Activated T-cell treated with anti-CD3 and anti-CD28 coated beads for 1 hour (primary cell): Measurements from ENCODE around the gene NCOA7.
"Not testable (repeated sequence)": the region's sequence is repeated elsewhere in the genome, so short reads cannot be mapped to it uniquely, and the experiment has no call there.

ENCODE experiments used
- DNase-seq: peaks from one replicate; pipeline ENCODE4 v3.0.0-alpha.2; 2020; ENCODE audit warnings: low read depth

The NCOA7 gene

DNA sequence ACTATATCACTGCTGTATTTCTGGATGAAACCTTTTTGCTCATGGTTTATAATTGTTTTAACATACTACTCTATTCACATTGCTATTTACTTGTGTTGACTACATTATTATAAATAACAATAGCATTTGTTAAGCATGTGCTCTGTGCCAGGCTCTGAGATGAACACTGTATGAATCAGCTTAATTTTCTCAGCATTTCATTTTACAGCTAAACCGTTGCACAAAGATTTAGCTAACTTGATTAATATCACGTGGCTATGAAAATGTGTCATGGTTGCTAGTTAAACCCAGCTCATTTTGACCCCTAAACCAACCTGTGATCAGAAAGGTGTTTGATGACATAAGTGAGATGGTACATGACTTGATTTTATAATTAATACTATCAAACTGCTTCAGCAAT, 77.5 kb downstream of the NCOA7 start:
- DNase-seq = no peak

DNA sequence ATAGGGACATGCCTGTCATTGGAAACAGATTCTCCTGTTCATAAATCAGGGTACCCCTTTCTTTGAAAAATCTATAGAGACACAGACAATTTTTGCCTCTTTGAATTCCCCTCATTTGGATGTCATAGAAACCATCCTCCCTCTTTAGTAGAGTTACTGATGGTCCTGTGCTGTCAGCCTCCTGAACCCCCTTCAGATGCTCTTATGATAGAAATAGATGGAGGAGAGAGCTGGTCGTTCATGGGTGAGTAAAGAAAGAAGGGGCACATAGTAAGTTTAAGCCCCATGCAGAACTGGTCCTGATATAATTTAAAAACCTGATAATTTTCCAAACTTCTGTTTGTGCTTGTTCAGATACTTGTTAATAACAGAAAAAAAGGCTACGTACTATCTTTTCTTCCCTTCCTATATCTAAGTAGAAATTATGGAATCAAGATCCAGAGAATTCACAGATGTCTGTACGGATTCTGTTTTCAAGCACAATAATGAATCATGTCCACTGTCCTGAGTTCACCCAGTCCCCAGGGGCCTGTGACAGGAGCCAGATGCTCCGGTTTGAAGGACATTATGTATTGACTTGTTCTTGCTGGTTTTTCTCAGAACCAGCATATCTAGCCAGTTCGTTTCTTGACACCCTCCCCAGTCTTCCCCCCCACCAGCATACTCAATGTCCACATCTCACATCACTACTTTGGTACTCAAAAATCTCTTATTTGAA, 78.1 kb downstream of the NCOA7 start:
- no peak for DNase-seq

DNA sequence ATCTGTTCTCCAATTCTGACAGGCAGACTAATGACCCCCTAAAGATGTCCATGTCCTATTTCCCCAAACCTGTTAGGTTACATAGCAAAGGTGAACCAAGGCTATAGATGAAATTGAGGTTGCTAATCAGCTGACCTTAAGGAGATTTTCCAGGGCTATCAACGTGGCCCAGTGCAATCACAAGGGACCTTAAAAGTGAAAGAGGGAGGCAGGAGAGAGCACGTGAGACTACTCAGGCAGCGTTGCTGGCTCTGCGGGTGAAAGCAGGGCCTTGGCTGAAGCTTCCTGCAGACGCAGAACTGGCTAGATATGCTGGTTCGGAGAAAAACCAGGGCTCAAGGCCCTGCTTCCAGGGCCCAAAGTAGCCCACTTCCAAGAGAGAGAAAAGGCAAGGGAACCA, 78.7 kb downstream of the NCOA7 start:
- DNase-seq = no peak

DNA sequence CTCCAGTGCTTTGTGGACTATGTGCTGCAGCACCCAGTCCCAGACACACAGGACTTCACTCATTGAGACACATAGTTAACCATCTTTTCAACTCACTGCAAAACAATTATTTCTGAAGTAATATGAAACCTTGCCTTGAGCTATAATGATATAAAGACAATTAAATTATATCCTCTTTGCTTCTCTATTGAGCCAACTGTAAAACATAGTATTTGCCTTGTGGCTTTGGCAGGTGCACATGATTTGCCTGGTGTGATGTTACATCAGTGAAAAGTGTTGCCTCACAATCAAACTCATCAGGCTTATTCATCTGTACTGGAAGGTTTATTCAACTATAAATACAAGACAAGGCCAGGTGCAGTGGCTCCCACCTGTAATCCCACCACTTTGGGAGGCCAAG, 80.6 kb downstream of the NCOA7 start:
- no peak for DNase-seq

DNA sequence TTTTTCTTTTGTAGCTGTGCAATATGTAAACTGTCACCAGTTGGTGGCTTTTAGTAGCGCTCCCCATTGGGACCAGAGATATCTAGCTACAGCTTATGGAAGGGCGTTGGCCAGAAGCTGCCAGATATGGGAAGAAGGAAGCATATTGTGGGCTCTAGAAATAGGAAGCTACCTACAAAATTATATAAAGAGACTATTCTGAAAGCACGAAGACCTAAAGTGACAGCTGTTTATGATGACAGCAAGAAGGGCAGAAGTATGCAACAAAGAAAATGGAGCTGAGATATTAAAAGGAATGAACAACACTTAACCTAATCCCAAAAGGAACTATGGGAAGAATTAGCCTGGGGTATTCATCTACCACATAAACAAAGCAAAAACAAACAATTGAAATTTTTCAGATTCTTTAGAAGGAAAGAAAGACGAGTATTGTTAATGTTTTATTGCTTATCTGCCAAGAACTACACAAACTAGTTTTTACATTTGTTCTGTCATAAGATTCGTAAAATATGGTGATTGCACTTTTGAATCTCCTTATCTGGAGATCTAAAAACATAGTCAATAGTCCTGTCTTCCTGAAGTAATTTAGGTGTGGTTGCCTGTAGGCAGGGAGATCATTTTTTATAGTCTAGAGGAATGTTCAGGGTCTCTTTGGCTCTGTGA, 81.6 kb downstream of the NCOA7 start:
- no peak for DNase-seq

DNA sequence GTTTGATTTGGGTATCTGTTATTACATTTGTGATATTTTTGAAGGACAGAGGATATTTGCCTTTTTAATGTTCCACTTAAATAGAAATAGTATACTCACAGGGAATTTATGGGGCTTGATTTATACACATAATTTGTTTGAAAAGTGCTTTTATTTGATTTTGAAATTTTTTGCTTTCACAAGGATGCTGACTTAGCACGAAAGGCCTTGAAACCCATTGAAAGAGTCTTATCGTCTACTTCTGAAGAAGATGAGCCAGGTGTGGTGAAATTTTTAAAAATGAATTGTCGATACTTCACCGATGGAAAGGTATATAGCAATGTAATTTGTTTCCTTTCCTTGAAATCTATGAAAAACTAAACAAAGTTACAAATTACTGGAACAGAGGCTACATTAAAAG, 91.5 kb downstream of the NCOA7 start:
- DNase-seq = no peak

DNA sequence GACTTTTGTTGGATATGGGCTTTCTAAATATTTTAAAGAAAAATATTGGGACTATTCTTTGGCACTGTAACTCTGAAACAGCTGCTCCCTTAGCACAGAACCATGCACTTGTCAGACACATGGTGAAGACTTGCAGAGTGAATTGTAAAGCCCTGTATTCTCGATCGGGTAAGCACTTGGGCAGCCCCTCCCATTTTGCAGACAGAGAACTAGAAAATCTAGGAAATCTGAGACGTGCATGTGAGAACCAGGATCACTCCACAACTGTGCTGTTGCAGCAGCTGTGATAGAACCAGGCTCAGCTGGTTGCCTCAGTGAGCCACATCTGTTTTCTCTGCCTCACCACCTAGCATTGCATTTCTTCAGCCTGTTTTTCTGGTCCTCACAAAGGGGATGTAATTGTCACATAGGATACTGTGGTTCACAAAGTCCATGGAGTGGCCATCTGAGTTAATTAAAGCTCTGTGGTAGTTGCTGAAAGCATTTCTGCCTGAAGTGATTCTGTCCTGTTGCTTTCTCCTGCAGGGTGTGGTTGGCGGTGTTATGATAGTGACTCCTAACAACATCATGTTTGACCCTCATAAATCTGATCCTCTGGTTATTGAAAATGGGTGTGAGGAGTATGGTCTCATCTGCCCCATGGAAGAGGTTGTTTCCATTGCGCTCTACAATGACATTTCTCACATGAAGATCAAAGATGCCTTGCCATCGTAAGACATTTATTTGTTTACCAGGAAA, 94.0 kb downstream of the NCOA7 start:
- DNase-seq = no peak

DNA sequence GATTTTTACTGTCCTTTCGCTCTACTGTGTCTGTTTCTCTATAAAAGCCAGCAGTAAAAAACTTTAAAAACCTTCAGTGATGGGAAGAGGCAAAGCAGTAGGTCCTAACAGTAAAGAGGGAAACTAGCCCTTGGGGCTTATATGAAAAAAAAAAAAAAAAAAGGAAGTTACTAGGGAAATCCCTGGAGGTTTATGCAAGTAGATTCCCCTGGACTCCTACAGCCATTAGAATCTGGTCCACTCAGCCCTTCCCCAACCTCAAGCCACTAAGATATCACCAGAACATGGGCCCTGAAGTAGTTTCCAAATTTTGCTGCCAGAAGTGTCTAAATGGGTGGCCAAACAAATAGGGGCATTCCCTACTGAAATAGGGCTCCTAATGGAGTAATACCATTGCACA, 95.3 kb downstream of the NCOA7 start:
- no peak for DNase-seq

DNA sequence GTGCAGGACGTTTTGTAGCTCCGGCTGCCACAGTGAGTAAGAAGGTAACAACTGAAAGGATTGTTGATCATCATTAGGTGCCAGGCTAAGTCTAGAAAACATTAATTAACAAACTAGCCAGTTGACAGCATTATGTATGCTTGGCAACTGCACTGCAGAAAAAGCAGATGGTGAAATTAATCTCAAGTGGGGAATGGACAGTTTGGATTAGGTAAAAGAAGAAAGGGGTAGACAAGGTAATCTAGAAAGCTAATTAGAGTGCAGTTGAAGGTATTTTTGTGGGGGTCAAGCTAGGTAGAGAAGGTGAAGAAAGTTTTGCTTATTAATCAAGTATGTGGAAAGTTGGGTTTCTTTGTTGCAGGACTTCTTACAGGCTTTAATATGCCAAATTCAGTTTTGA, 96.2 kb downstream of the NCOA7 start:
- DNase-seq = no peak

DNA sequence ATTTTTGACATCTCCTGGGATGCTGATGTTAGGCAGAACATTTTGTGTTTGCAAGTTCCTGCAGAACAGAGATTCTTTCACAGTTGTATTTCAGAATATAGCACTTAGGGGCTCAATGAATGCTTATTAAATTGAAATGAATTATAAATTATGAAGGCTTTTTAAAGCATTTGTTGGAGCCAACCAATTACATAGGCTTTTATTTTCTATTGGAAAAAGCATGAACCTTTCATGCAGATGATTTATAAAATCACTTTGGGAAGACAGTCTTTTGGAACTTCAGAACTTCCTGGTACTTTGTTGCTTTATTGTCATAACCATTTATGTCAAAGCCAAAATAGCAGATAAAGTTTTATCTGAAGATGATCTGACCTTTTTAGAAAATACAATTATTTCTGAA, 96.6 kb downstream of the NCOA7 start:
- no peak for DNase-seq

DNA sequence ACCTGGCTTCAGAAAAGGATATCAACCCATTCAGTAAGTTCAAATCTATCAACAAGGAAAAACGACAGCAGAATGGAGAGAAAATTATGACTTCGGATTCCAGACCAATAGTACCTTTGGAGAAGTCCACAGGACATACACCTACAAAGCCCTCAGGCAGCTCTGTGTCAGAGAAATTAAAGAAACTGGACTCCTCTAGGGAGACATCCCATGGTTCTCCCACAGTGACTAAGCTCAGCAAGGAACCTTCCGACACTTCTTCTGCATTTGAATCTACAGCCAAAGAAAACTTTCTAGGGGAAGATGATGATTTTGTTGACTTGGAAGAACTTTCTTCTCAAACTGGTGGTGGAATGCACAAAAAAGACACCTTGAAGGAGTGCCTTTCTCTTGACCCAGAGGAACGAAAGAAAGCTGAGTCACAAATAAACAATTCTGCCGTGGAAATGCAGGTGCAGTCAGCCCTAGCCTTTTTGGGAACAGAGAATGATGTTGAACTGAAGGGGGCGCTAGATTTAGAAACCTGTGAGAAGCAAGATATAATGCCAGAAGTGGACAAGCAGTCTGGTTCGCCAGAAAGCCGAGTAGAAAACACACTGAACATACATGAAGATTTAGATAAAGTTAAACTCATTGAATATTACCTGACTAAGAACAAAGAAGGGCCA, 98.4 kb downstream of the NCOA7 start:
- DNase-seq = no peak

DNA sequence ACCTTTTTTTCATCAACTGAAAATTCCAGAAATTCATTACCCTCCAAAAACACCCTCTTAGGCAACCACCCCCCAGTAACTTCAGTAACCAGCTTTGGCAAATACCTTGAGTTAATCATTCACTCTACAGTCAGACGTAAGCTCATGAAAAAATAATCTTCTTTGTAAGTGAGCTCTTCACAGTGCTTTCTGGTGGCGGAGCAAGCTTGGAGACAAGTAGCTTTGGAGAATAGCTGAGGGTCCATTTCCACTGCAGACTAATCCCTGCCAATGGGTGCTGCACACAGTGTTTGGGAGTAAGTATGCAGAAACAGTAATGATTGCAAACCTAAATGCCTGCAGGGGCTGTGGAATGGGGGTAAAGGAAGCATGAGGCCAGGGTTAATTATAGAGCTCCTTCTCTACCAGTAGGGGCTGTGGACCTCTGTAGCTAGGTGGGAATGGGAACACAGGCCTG, 109.0 kb downstream of the NCOA7 start:
- no peak for DNase-seq

DNA sequence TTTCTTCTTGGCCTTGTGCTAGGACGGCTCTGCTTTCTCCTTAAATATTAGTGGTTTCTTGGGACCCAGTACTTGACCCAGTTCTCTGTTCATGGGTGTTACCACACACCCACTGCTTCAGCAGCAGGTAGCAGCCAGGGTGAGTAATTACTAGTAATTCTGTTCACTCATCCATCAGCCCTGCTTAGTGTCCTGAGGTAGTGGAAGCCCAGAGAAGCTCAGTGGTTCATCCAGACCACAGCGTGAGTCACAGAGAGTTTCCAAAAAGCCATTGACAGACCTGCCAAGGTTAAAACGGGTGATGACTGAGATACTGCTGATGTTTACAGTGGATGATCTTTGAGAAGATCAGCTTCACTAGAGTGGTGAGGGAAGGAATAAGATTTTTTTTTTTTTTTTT, 114.1 kb downstream of the NCOA7 start:
- DNase-seq = no peak

DNA sequence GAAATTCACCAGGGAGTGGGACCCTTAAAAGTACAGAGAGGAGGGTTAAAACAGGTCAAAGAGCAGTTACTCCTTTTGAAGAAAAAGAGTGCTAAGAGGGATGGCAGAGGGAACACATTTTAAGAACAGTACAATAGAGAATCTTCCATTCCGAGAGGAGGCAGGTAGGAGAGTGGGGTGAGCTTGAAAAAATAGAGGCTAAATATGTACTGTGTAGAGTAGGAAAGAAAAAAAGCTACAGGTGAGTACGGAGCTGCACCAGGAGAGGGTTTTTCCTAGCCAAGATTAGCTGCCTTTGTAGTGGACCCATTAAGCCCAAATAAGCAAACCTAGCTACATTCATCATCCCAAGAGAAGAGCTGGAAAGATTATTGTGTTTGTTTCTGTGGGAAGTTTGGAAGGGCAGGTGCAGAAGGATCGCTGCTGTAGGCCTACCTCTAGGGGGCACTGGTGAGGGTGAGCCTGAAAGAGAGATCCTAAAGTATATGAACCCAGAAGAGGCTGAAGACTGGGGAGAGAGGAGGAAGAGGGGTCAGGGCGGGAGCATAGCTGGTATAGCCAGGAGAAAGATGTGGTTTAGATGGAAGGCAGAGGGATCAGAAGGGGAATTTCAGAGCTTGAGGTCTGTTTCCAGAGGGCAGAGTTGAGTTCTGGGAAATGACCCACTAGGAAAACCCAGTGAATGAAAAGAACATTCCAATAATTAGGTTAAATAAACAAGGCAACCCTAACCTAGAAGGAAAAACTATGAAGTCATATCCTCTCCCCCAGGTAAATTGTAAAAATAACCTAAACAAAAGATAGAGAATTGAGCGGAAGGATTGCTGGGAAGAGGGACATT, 115.6 kb downstream of the NCOA7 start:
- peak; percentile 35 for DNase-seq

DNA sequence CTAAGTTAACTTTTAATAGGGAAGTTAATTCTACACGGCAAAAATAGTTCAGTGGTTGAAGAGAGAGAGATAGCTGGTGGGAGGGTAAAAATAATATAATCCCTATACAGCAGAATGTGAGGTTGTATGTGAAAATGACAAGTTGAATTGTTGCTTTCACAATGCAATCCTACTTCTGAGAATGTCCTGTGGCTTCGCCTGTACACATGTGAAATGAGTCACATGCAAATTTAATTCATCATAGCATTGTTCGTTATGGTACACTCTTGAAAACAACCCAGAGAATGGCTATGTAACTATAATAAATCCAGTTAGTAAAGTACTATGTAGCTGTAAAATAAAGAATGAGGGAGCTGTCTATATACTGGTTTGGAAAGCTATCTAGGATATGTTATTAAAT, 119.8 kb downstream of the NCOA7 start:
- DNase-seq = no peak

DNA sequence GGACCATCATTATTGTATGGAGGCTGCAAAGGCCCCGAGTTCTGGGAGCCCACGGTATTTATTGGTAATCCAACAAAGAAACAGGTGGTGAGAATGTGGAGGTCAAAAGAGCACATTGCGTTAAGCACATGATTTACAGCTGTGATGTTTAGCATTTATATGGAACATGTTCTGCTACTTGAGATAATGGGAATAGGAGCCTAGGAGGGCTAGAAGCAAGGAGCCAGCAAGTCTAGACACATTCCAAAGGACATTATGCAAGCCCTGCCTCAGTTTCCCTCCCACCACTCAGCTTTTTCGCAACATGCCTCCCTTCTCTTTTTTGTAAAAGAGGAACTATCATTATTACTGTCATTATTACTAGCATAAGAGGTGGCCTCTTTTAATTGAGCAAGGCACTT, 120.3 kb downstream of the NCOA7 start:
- DNase-seq = not testable (repeated sequence)

DNA sequence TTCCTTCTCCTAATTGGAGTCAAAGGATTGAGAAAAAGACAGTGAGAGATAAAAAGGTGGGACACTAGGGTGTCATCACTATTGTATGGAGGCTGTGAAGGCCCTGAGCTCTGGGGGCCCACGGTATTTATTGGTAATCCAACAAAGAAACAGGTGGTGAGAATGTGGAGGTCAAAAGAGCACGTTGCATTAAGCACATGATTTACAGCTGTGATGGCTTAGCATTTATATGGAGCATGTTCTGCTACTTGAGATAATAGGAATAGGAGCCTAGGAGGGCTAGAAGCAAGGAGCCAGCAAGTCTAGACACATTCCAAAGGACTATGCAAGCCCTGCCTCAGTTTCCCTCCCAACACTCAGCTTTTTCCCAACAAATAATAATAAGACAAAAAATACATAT, 121.7 kb downstream of the NCOA7 start:
- DNase-seq = not testable (repeated sequence)

DNA sequence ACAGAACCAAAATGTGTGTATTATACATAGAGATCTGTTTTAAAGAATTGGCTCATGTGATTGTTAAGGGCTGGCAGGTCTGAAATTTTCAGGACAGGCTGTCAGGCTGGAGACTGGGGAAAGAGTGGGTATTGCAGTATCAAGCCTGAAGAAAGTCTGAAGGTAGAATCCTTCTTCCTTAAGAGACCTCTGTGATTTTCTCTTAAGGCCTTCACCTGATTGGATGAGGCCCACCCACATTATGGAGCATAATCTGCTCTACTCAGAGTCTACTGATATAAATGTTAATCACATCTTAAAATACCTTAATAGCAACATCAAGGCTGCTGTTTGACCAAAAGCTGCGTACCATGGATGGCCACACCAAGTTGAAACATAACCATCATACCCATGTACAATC, 122.4 kb downstream of the NCOA7 start:
- no peak for DNase-seq

DNA sequence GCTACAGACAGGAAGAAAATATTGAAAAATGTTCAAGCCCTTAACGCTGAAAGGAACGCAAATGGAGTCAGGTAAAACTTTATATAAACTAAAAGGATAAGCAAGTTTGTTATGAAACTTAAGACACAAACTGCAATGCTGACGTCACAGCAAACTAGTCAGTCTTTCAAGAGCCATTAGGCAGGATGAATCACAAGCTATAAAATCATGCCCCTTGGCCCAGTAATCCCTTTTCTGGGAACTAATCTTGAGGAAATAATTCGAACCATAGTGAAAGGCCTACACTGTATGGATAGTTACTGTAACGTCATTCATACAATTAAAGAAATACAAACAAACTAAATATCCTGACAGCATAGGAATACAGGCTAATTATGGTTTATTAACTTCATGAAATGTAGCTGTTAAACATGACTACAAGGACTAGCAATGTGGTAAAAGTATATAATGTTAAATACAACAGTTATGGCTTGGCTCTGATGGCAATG, 123.1 kb downstream of the NCOA7 start:
- DNase-seq = no peak

DNA sequence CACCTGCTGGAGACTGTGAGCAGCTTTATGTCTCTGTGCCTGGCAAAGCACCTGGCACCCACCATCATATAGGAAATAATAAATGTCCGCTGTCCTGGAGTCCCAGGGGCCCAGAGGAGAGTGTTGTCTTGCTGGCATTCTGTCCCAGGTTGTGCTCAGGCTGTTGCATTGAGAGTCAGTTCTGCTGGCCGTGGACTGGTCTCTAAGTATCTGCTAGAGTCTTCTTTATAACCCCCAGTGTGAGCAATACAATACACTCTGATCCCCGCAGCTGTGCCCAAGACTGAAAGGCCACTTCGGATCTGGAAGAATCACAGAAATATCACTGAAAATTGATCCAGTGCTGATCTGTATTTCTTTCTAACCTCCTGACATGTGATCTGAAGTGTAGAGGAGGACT, 127.5 kb downstream of the NCOA7 start:
- DNase-seq = no peak

DNA sequence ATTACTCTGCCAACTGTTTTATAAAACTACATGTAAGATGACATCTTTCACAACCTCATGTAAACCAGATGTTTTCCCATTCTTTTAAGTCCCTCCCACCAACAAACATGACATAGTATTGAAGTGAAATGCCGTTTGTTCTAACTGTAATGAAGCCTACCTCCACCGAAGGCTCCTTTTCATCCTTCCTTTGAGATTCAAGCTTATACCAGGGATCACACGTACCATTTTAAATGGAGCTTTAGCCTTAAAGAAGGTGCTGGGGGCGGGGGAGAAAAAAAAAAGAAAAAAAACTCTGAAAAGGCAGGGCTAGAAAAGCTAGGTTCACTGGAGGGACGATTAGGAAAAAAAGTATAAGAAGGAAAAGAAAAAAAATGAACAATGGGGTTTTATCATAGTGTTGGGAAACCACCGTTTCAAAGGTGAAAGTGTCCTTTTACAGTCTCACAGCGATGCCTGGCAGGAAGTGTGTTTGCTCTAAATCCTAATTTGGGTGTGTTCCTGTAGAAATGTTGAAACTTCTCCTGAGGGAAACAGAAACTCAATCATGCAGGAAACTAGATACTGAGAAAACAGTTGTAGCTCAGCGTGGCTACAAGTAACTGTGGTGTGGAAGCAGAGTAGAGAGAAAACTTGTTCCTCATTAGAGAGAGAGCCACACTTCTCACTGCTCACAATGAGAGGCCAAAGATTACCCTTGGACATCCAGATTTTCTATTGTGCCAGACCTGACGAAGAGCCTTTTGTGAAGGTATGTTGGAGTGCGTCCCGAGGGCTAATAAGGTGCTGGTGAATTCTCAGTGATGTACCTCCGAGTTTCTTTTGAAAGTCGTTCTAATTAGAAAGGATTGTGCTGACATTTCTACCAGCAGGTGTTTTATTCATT, 128.2 kb downstream of the NCOA7 start:
- DNase-seq = no peak
